G401.6 (cell line): ENCODE results near the gene CA6.
"Not testable (repeated sequence)": the region's sequence is repeated elsewhere in the genome, so short reads cannot be mapped to it uniquely, and the experiment has no call there.

Source experiments
- FAIRE-seq: peaks from 2 replicates; lab custom pipeline; 2012; peaks lifted over from hg19 to GRCh38; lab: Jason Lieb, UNC

Gene CA6

GRCh38 chr1:9004700-9005394 lies 59.2 kb downstream of the CA6 start:
- FAIRE-seq, result peak; percentile 71

- FAIRE-seq, result no peak
Observed at GRCh38 chr1:9005395-9005708, 59.7 kb downstream of the CA6 start.

- no peak for FAIRE-seq
Observed at GRCh38 chr1:9006956-9007615, 61.4 kb downstream of the CA6 start.

GRCh38 chr1:9008236-9008635 lies 62.6 kb downstream of the CA6 start:
- no peak for FAIRE-seq

- no peak for FAIRE-seq
Observed at GRCh38 chr1:9009438-9010370, 64.0 kb downstream of the CA6 start.

- FAIRE-seq, result no peak
Observed at GRCh38 chr1:9010781-9011323, 65.2 kb downstream of the CA6 start.

GRCh38 chr1:9013819-9014218 lies 68.2 kb downstream of the CA6 start:
- no peak for FAIRE-seq

GRCh38 chr1:9014475-9015375 lies 69.1 kb downstream of the CA6 start:
- FAIRE-seq, result no peak

GRCh38 chr1:9016455-9016854 lies 70.8 kb downstream of the CA6 start:
- FAIRE-seq, result no peak

- no peak for FAIRE-seq
Observed at GRCh38 chr1:9018333-9018732, 72.7 kb downstream of the CA6 start.

GRCh38 chr1:9019896-9020295 lies 74.2 kb downstream of the CA6 start:
- FAIRE-seq, result no peak

- FAIRE-seq, result no peak
Observed at GRCh38 chr1:9020305-9020704, 74.6 kb downstream of the CA6 start.

- FAIRE-seq, result not testable (repeated sequence)
Observed at GRCh38 chr1:9022026-9022738, 76.5 kb downstream of the CA6 start.

GRCh38 chr1:9022773-9023172 lies 77.1 kb downstream of the CA6 start:
- no peak for FAIRE-seq
